Liver (tissue), 9 donors: Measurements from ENCODE around the gene CHMP1B. TPM values are rescaled to one million over a fixed set of nuclear protein-coding genes. Genes with fewer than 3 reads are reported as not detected.

Source experiments
- DNase-seq: peaks from one replicate; pipeline ENCODE4 v3.0.0-alpha.2; 2017; ENCODE audit warnings: low spot score
- H3K27ac ChIP-seq, 2 donors: one replicate each; pipeline ENCODE4 v1.7.0; 2013; ENCODE audit warnings: inconsistent platforms in 2 of 2, low read length in 2 of 2, control low read depth in 1 of 2, low read depth in 1 of 2, mild to moderate bottlenecking in 1 of 2
- H3K27me3 ChIP-seq, 4 donors: one replicate each; pipeline versions ENCODE4 v1.6.1 to v1.7.0; 2013; ENCODE audit warnings: low read length in 3 of 4, inconsistent platforms in 1 of 4, mild to moderate bottlenecking in 1 of 4, moderate library complexity in 1 of 4; ENCODE audit not compliant: control insufficient read depth in 4 of 4, insufficient read depth in 4 of 4
- H3K36me3 ChIP-seq, 4 donors: one replicate each; pipeline versions ENCODE4 v1.6.1 to v1.7.0; 2013; ENCODE audit warnings: low read length in 3 of 4, mild to moderate bottlenecking in 3 of 4, low read depth in 1 of 4, moderate library complexity in 1 of 4; ENCODE audit not compliant: control insufficient read depth in 4 of 4, insufficient read depth in 3 of 4
- H3K4me1 ChIP-seq, 4 donors: one replicate each; pipeline versions ENCODE4 v1.6.1 to v1.7.0; 2013; ENCODE audit warnings: low read length in 3 of 4, mild to moderate bottlenecking in 3 of 4, moderate library complexity in 1 of 4; ENCODE audit not compliant: control insufficient read depth in 4 of 4, insufficient read depth in 4 of 4
- H3K4me3 ChIP-seq, 3 donors: one replicate each; pipeline versions ENCODE4 v1.6.1 to v1.7.0; 2013; ENCODE audit warnings: low read length in 3 of 3, control low read depth in 1 of 3, low read depth in 1 of 3, mild to moderate bottlenecking in 1 of 3
- H3K9ac ChIP-seq, 2 donors: one replicate each; pipeline ENCODE4 v1.7.0; 2013; ENCODE audit warnings: low read length in 2 of 2, mild to moderate bottlenecking in 2 of 2, moderate library complexity in 2 of 2, control low read depth in 1 of 2, low read depth in 1 of 2
- H3K9me3 ChIP-seq, 4 donors: one replicate each; pipeline versions ENCODE4 v1.6.1 to v1.7.0; 2013; ENCODE audit warnings: low read length in 3 of 4; ENCODE audit not compliant: control insufficient read depth in 4 of 4
- EGR1 ChIP-seq, 2 donors: IDR thresholded peaks; 2 replicates each; pipeline ENCODE4 v1.6.1; 2016 to 2018; ENCODE audit warnings: antibody characterized with exemption in 2 of 2, low read depth in 2 of 2
- FOXA1 ChIP-seq: IDR thresholded peaks from 2 replicates; pipeline ENCODE4 v1.6.1; 2016; ENCODE audit warnings: antibody characterized with exemption
- FOXA2 ChIP-seq: IDR thresholded peaks from 2 replicates; pipeline ENCODE4 v1.6.1; 2016; ENCODE audit warnings: antibody characterized with exemption
- GABPA ChIP-seq, 2 donors: IDR thresholded peaks in 1 of 2; conservative IDR thresholded peaks in 1 of 2; 2 replicates each; pipeline ENCODE4 v1.6.1; 2016; ENCODE audit warnings: antibody characterized with exemption in 2 of 2, mild to moderate bottlenecking in 1 of 2, moderate library complexity in 1 of 2
- HNF4A ChIP-seq, 2 donors: conservative IDR thresholded peaks; 2 replicates each; pipeline ENCODE4 v1.6.1; 2016; ENCODE audit warnings: antibody characterized with exemption in 2 of 2, mild to moderate bottlenecking in 2 of 2
- HNF4G ChIP-seq: IDR thresholded peaks from 2 replicates; pipeline ENCODE4 v1.6.1; 2016; ENCODE audit warnings: antibody characterized with exemption
- JUND ChIP-seq, 2 donors: IDR thresholded peaks; 2 replicates each; pipeline ENCODE4 v1.6.1; 2016; ENCODE audit warnings: antibody characterized with exemption in 2 of 2
- NR2F2 ChIP-seq: IDR thresholded peaks from 2 replicates; pipeline ENCODE4 v1.6.1; 2016; ENCODE audit warnings: antibody characterized with exemption
- RAD21 ChIP-seq, 2 donors: IDR thresholded peaks; 2 replicates each; pipeline ENCODE4 v1.6.1; 2016; ENCODE audit warnings: antibody characterized with exemption in 2 of 2, mild to moderate bottlenecking in 2 of 2
- SP1 ChIP-seq: IDR thresholded peaks from 2 replicates; pipeline ENCODE4 v1.6.1; 2018; ENCODE audit warnings: antibody characterized with exemption, mild to moderate bottlenecking
- TAF1 ChIP-seq: conservative IDR thresholded peaks from 2 replicates; pipeline ENCODE4 v1.6.1; 2016; ENCODE audit warnings: antibody characterized with exemption, mild to moderate bottlenecking
- YY1 ChIP-seq: IDR thresholded peaks from 2 replicates; pipeline ENCODE4 v1.6.1; 2016; ENCODE audit warnings: antibody characterized with exemption, mild to moderate bottlenecking
- WGBS: extraction: QIAGEN DNeasy Blood & Tissue Kit; methylation state at CpG from one replicate; pipeline ENCODE4 v1.1.7; 2013; 5-methylcytosine and 5-hydroxymethylcytosine counted together
- polyA plus RNA-seq, 2 donors: library from polyadenylated mRNA; stranded (reverse) in 1 of 2; unstranded in 1 of 2; fragments of 200-250 nt in 1 of 2; fragments of >200 nt in 1 of 2; fragmentation: Nextera tagmentation in 1 of 2; extraction: Ambion mirVana in 1 of 2; gene quantifications; one replicate each; pipeline versions ENCODE4 v1.2.1 to v1.2.3, GENCODE V29; 2013 to 2015
- total RNA-seq, 2 donors: library from RNA; depleted of rRNA; stranded (reverse); fragments of >200 nt; gene quantifications; one replicate each; pipeline ENCODE4 v1.2.3, GENCODE V29; 2014
- TF ChIP-seq, protein P1 (sequence below): IDR thresholded peaks from 2 replicates; pipeline ENCODE4 v1.6.1; 2016; ENCODE audit warnings: antibody characterized with exemption
- TF ChIP-seq, protein P2 (sequence below): IDR thresholded peaks from 2 replicates; pipeline ENCODE4 v1.6.1; 2016; ENCODE audit warnings: antibody characterized with exemption
- TF ChIP-seq, protein P3 (sequence below): fragments of 150-350 bp; IDR thresholded peaks from 2 replicates; pipeline ENCODE4 v1.5.1; 2017; ENCODE audit warnings: improper control_type of control experiment, low read depth, low read length; ENCODE audit not compliant: missing input control
- TF ChIP-seq, protein P4 (sequence below): IDR thresholded peaks from 2 replicates; pipeline ENCODE4 v1.6.1; 2016; ENCODE audit warnings: antibody characterized with exemption
- TF ChIP-seq, protein P5 (sequence below): IDR thresholded peaks from 2 replicates; pipeline ENCODE4 v1.6.1; 2016; ENCODE audit warnings: antibody characterized with exemption, mild to moderate bottlenecking
- donor health status: healthy.
- donor health status: healthy.
- donor health status: healthy.
- donor health status: healthy.
- donor health status: healthy.

Gene CHMP1B
- total and polyA plus RNA-seq, 4 donors: 13.6 to 23.6 (median 19.1) TPM

DNA sequence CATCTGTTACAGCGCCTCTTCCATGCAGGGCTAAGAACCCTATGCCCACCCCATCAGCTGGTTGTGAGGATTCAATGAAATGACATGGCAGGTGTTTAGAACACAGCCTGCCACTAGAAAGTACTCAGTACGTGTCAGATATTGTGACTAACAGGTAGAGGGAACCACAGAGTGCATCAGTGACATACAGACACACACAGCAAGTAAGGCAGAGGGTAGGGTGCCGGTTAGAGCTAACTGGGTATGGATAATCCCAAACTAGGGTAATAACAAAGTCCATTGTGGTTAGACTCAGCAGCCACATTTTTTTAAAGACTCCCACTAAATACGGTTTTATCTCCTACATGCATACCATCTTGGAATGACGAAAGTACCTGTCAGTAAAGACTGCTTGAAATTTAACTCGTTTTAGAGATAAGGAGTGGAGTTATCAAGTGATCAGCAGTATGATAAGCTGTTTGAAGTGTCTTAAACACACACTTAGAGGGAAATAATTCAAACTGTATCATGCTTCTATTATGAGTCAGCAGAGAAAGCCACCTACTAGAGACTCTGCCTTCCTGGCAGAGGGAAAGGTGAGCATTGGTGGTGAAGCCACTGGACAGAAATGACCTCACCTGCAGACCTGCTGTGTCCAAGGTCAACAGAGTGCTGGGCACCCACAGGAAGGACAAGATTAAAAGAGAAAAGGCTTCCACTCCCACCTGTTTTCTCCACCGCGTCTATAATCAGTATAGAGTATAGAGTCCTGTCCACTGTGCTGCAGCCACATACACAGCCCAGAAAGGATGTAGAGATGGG lies 36.3 kb downstream of the CHMP1B start:
- H3K4me1 ChIP-seq: peaks cover 2 to 11% (median 6%) of the 10 kb centered on the region in 4 donors
- H3K27ac ChIP-seq: peak overlapping the region in 1 of 2 donors; percentile 4

DNA sequence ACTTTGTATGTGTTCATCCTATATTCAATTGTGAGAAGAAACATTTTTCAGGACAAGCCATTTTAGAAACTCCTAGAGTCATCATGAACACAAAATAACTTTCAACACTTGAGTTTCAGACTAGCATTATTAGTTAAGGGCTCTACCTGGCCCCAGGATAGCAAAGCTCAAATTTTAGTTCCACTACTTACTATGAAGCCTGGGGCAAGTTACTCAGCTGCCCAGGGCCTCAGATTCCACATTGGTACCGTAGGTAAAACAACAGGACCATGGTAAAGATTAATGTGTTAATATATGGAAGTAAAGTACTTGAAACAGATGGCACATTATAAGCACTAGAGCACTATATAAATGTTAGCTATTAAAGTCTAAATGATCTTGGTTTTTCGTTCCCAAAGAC lies 37.5 kb downstream of the CHMP1B start:
- no peaks in the 10 kb centered on the region for H3K9me3 ChIP-seq
- DNase-seq: no peak
- WGBS: 96% methylated on average over 2 of the region's 2 CpGs
- TF ChIP-seq, protein P1, sequence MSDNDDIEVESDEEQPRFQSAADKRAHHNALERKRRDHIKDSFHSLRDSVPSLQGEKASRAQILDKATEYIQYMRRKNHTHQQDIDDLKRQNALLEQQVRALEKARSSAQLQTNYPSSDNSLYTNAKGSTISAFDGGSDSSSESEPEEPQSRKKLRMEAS: no peak
- TF ChIP-seq EGR1 (IDR thresholded peaks at IDR 0.05; ENCODE audit: low read depth in 2 of 2) (no peak), RAD21 (IDR thresholded peaks at IDR 0.05) (no peak), NR2F2 (no peak), HNF4G (no peak), SP1 (no peak), FOXA1 (no peak), FOXA2 (no peak), HNF4A (conservative IDR thresholded peaks at IDR 0.05) (no peak), JUND (IDR thresholded peaks at IDR 0.05) (no peak), YY1 (no peak)
- TF ChIP-seq, protein P2, sequence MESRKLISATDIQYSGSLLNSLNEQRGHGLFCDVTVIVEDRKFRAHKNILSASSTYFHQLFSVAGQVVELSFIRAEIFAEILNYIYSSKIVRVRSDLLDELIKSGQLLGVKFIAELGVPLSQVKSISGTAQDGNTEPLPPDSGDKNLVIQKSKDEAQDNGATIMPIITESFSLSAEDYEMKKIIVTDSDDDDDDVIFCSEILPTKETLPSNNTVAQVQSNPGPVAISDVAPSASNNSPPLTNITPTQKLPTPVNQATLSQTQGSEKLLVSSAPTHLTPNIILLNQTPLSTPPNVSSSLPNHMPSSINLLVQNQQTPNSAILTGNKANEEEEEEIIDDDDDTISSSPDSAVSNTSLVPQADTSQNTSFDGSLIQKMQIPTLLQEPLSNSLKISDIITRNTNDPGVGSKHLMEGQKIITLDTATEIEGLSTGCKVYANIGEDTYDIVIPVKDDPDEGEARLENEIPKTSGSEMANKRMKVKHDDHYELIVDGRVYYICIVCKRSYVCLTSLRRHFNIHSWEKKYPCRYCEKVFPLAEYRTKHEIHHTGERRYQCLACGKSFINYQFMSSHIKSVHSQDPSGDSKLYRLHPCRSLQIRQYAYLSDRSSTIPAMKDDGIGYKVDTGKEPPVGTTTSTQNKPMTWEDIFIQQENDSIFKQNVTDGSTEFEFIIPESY: no peak
- TF ChIP-seq, protein P3, sequence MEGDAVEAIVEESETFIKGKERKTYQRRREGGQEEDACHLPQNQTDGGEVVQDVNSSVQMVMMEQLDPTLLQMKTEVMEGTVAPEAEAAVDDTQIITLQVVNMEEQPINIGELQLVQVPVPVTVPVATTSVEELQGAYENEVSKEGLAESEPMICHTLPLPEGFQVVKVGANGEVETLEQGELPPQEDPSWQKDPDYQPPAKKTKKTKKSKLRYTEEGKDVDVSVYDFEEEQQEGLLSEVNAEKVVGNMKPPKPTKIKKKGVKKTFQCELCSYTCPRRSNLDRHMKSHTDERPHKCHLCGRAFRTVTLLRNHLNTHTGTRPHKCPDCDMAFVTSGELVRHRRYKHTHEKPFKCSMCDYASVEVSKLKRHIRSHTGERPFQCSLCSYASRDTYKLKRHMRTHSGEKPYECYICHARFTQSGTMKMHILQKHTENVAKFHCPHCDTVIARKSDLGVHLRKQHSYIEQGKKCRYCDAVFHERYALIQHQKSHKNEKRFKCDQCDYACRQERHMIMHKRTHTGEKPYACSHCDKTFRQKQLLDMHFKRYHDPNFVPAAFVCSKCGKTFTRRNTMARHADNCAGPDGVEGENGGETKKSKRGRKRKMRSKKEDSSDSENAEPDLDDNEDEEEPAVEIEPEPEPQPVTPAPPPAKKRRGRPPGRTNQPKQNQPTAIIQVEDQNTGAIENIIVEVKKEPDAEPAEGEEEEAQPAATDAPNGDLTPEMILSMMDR: no peak
- TF ChIP-seq, protein P4, sequence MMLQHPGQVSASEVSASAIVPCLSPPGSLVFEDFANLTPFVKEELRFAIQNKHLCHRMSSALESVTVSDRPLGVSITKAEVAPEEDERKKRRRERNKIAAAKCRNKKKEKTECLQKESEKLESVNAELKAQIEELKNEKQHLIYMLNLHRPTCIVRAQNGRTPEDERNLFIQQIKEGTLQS: no peak
- H3K9ac ChIP-seq: no peak overlapping the region
- no peak overlapping the region for H3K27ac ChIP-seq
- H3K4me1 ChIP-seq: peaks cover 2 to 12% (median 7%) of the 10 kb centered on the region in 4 donors
- no peak overlapping the region for H3K4me3 ChIP-seq
- H3K36me3 ChIP-seq: peaks cover 2 to 44% (median 39%) of the 10 kb centered on the region in 4 donors
- no peaks in the 10 kb centered on the region for H3K27me3 ChIP-seq

More for the DNA sequence above, 36.3 kb downstream of the CHMP1B start:
- Histone ChIP-seq H3K36me3 (peaks cover 2 to 38% (median 33%) of the 10 kb centered on the region in 4 donors), H3K9me3 (no peaks in the 10 kb centered on the region), H3K4me3 (no peak overlapping the region), H3K27me3 (no peaks in the 10 kb centered on the region), H3K9ac (no peak overlapping the region)
- 83% methylated on average over 8 of the region's 8 CpGs for WGBS
- DNase-seq: no peak
- TF ChIP-seq, protein P4: no peak
- TF ChIP-seq, protein P3: no peak
- TF ChIP-seq, protein P1: no peak
- TF ChIP-seq GABPA (IDR thresholded peaks at IDR 0.05 in 1 of 2, conservative IDR thresholded peaks at IDR 0.05 in 1 of 2) (no peak), FOXA2 (no peak), TAF1 (no peak), HNF4G (no peak), JUND (IDR thresholded peaks at IDR 0.05) (no peak)
- TF ChIP-seq, protein P5, sequence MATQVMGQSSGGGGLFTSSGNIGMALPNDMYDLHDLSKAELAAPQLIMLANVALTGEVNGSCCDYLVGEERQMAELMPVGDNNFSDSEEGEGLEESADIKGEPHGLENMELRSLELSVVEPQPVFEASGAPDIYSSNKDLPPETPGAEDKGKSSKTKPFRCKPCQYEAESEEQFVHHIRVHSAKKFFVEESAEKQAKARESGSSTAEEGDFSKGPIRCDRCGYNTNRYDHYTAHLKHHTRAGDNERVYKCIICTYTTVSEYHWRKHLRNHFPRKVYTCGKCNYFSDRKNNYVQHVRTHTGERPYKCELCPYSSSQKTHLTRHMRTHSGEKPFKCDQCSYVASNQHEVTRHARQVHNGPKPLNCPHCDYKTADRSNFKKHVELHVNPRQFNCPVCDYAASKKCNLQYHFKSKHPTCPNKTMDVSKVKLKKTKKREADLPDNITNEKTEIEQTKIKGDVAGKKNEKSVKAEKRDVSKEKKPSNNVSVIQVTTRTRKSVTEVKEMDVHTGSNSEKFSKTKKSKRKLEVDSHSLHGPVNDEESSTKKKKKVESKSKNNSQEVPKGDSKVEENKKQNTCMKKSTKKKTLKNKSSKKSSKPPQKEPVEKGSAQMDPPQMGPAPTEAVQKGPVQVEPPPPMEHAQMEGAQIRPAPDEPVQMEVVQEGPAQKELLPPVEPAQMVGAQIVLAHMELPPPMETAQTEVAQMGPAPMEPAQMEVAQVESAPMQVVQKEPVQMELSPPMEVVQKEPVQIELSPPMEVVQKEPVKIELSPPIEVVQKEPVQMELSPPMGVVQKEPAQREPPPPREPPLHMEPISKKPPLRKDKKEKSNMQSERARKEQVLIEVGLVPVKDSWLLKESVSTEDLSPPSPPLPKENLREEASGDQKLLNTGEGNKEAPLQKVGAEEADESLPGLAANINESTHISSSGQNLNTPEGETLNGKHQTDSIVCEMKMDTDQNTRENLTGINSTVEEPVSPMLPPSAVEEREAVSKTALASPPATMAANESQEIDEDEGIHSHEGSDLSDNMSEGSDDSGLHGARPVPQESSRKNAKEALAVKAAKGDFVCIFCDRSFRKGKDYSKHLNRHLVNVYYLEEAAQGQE: no peak
